Effector memory CD8-positive, alpha-beta T cell (primary cell): ENCODE data around the gene ELP1.
A peak's percentile ranks its signal among the peaks of the same experiment; 100 is the strongest.
"Not testable (repeated sequence)": the region's sequence is repeated elsewhere in the genome, so short reads cannot be mapped to it uniquely, and the experiment has no call there.

Source experiments
- ATAC-seq: fragments of 150-1000 bp; cut with Tn5 transposase; replicated peaks from 2 replicates; pipeline ENCODE4 v1.10.0; 2021; ENCODE audit warnings: mild to moderate bottlenecking, moderate library complexity
- DNase-seq, 3 experiments: peaks; one replicate each; pipeline ENCODE4 v3.0.0; 2021
- H3K27ac Mint-ChIP-seq, 2 donors: one replicate each; pipeline ENCODE4 v1.8.0; 2022; ENCODE audit warnings: mild to moderate bottlenecking in 2 of 2, mixed read lengths in 2 of 2, moderate library complexity in 2 of 2
- H3K27me3 Mint-ChIP-seq, 2 donors: one replicate each; pipeline ENCODE4 v1.8.0; 2022; ENCODE audit warnings: mixed read lengths in 2 of 2
- H3K36me3 Mint-ChIP-seq: one replicate; pipeline ENCODE4 v1.8.0; 2022; ENCODE audit warnings: mild to moderate bottlenecking, moderate library complexity, mixed read lengths; ENCODE audit not compliant: insufficient read depth
- H3K4me1 Mint-ChIP-seq, 2 donors: one replicate each; pipeline ENCODE4 v1.8.0; 2022; ENCODE audit warnings: low read depth in 2 of 2, mixed read lengths in 2 of 2
- H3K4me3 Mint-ChIP-seq, 2 donors: one replicate each; pipeline ENCODE4 v1.8.0; 2022; ENCODE audit warnings: mild to moderate bottlenecking in 2 of 2, mixed read lengths in 2 of 2, moderate library complexity in 2 of 2
- H3K9me3 Mint-ChIP-seq, 2 donors: one replicate each; pipeline ENCODE4 v1.8.0; 2022; ENCODE audit warnings: mixed read lengths in 2 of 2

The ELP1 gene

DNA sequence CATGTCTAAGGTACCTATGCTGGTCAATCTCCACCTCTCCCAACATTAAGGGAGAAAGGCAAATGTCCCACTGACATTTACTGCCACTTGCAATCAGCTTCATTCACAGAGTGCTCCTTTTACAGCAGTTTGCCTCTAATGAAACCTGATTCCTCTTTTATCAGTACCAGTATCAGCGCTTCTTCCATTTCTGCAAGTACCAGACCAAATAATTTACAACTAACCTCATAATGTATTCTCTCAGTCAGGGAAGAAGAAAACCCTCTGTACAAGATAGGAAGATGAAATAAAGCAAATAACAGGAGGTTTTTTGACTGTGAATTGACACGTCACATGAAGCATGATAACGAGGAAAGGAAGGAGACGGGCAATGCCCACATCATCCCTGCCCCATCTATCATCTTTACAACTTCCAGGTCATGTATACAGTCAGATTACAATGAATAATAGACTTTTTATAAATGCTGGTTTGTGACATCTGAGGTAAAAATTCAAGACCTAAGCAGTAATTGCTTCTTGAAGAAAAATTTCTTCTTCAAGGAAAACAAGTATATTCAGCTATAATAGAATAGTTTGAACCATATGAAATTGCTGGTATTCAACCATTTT is 22.2 kb upstream of the ELP1 start:
- no peaks in the 10 kb centered on the region for H3K4me1 Mint-ChIP-seq
- DNase-seq (no peak), ATAC-seq (no peak)
- H3K27me3 Mint-ChIP-seq, result no peaks in the 10 kb centered on the region
- H3K9me3 Mint-ChIP-seq, result no peaks in the 10 kb centered on the region
- H3K27ac Mint-ChIP-seq, result no peak overlapping the region
- H3K4me3 Mint-ChIP-seq, result no peak overlapping the region
- H3K36me3 Mint-ChIP-seq, result no peaks in the 10 kb centered on the region

DNA sequence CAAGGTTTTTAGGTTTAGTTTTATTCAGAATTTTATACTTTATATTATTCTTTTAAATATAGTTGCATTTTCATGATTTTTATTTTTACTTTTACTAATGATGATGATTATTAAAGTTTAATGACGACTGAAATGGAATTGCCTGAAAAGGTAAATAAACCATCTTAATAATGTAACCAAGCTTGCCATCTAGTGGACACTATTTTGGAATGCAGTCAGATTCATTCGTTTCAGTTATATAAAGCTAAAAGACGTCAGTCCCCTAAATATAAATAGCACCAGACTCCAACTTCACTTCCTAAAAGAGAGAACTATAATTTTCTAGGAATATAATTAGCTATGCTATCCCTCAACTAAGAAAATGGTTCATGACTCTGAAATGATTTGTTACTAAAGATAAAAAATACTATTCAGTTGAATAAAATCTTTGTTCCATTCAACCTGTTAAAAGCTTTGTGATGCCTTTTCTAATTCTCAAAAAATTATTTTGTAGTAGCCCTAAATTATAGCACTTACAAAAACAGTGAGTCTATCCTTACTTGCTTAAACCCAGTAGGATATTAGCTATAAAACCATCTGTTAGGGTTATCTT is 20.2 kb upstream of the ELP1 start:
- Mint-ChIP-seq H3K4me1 (no peaks in the 10 kb centered on the region), H3K9me3 (no peaks in the 10 kb centered on the region), H3K36me3 (no peaks in the 10 kb centered on the region), H3K27me3 (no peaks in the 10 kb centered on the region), H3K27ac (peak overlapping the region in 1 of 2 donors; percentile 45), H3K4me3 (no peak overlapping the region)
- no peak for DNase-seq
- ATAC-seq, result peak; percentile 46

DNA sequence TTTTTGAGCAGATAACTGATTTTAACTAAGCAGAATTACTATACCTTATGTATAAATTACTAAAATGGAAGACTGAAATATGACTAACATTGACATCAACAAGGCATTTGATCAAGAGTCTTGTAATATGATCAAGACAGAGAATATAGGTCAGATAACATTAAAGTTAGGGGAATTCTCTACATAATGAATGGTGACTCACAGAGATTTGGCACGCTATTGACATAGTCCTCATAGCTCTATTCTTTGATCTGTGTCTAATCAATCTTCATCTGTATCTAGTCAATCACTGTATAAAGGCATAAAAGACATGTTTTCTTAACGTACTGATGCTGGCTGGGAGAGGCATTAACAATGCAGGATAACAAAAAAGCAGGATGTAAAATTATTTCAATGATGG is 17.7 kb upstream of the ELP1 start:
- Mint-ChIP-seq H3K27me3 (no peaks in the 10 kb centered on the region), H3K4me1 (no peaks in the 10 kb centered on the region), H3K36me3 (no peaks in the 10 kb centered on the region), H3K4me3 (no peak overlapping the region), H3K27ac (no peak overlapping the region), H3K9me3 (no peaks in the 10 kb centered on the region)
- ATAC-seq (no peak), DNase-seq (no peak)

DNA sequence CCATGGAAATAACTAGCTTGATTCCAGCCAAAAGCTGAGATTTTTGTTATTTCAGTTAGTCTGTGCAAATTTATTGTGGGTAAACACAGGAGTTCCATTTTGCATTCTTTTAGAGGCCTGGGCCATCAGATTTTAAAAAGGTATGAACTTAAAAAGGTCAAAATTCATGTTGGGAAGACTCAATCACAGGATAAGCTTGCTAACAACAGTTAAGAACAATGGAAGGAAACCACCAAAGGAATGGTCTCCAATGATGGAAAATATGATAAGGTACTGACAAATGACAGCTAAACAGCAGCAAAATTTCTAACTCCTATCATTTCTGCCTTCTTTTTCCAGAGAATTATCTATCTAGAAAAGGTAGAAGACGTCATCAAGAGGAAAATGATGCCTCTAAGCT is 16.2 kb upstream of the ELP1 start:
- H3K4me3 Mint-ChIP-seq, result no peak overlapping the region
- H3K36me3 Mint-ChIP-seq, result no peaks in the 10 kb centered on the region
- DNase-seq, result no peak
- no peaks in the 10 kb centered on the region for H3K4me1 Mint-ChIP-seq
- no peaks in the 10 kb centered on the region for H3K9me3 Mint-ChIP-seq
- no peaks in the 10 kb centered on the region for H3K27me3 Mint-ChIP-seq
- no peak for ATAC-seq
- H3K27ac Mint-ChIP-seq, result no peak overlapping the region

DNA sequence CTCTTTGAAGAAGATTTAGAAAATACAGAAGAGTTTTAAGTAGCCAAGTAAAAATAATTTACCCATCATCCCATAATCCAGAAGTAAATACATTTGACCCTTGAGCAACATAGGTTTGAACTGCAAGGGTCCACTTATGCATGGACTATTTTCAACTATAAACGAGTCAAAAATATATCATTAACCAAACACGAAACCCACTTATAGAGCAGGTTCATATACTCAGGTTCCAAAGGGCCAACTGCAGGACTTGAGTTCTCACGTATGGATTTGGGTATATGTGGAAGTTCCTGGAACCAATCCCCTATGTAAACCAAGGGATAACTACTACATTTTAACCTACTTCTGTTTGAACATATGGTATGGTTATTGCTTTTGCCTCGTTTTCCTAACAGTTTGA is 6.1 kb upstream of the ELP1 start:
- H3K4me3 Mint-ChIP-seq, result no peak overlapping the region
- no peak overlapping the region for H3K27ac Mint-ChIP-seq
- no peaks in the 10 kb centered on the region for H3K27me3 Mint-ChIP-seq
- ATAC-seq, result no peak
- H3K4me1 Mint-ChIP-seq, result peaks cover 0 to 5% of the 10 kb centered on the region in 2 donors
- no peak for DNase-seq
- H3K9me3 Mint-ChIP-seq, result no peaks in the 10 kb centered on the region
- H3K36me3 Mint-ChIP-seq, result no peaks in the 10 kb centered on the region

DNA sequence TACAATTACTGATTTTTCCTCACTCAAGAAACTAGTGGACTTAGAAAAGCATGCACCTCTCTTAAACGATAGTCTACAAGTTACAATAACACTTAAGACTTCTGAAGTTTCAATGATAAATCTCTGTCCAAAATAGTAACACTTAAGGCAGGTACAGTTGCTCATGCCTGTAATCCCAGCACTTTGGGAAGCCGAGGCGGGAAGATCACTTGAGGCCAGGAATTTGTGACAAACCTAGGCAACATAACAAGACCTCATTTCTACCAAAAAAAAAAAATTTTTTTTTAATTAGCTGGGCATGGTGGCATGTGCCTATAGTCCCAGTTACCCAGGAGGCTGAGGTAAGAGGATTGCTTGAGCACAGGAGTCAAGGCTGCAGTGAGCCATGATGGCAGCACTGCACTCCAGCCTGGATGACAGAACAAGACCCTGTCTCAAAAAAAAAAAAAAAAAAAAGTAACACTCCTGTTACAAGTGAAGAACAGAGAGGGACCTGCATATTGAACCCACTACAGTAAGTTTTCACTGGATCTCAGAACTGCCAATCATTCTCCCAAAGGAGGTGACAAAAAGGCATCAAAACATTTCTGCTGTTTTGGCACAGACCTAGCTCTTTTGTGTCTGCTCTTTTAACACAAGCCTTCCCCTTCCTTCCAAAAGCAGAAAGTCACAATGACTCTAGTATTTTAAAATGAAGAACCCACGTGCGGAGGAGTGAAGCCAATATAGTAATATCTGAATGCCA is 3.8 kb upstream of the ELP1 start:
- H3K9me3 Mint-ChIP-seq, result no peaks in the 10 kb centered on the region
- H3K27me3 Mint-ChIP-seq, result no peaks in the 10 kb centered on the region
- H3K4me3 Mint-ChIP-seq, result no peak overlapping the region
- ATAC-seq, result no peak
- no peak for DNase-seq
- peaks cover 15% of the 10 kb centered on the region for H3K36me3 Mint-ChIP-seq
- H3K4me1 Mint-ChIP-seq, result peaks cover 16 to 22% of the 10 kb centered on the region in 2 donors
- H3K27ac Mint-ChIP-seq, result no peak overlapping the region

DNA sequence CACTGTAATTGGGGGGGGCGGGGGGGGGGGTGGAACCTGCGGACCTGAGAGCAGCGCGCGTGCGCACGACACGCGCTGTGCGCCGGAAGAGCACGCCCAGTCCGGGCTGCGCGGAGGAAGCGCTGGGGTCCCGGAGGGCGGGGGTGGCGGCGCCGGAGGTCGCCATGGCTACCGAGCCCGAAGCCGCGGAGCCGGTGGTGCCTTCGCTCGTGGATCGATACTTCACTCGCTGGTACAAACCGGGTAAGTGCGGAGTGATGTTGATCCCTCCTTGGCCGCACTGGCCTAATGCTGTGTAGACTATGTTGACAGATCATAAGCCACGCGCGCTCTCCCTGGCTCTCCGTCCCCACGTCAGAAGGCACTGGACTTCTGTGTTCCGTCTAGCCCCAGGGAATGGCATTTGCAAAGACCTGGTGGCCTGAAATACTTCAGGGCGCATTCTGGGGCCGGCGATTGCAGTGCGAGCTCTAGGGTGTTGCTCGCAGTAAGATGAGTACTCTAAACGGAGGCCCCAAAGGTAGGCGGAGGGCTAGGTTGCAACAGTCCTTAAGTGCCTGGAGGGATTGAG is 484 bp upstream of the ELP1 start, which contains the start of gene ABITRAM:
ABITRAM (plus strand) TSS at position 78 of the 571 bp plus-strand sequence; CDS start at position 165, 87 bp downstream.
- peak; percentile 68 to 74 (median 70) for DNase-seq
- Mint-ChIP-seq H3K4me1 (peaks cover 19 to 31% of the 10 kb centered on the region in 2 donors), H3K9me3 (no peaks in the 10 kb centered on the region), H3K27me3 (no peaks in the 10 kb centered on the region), H3K36me3 (peaks cover 30% of the 10 kb centered on the region), H3K27ac (peak within 1 kb of the TSS; percentile 97 to 98), H3K4me3 (peak within 1 kb of the TSS; percentile 93 to 99)
- ATAC-seq, result peak; percentile 82

DNA sequence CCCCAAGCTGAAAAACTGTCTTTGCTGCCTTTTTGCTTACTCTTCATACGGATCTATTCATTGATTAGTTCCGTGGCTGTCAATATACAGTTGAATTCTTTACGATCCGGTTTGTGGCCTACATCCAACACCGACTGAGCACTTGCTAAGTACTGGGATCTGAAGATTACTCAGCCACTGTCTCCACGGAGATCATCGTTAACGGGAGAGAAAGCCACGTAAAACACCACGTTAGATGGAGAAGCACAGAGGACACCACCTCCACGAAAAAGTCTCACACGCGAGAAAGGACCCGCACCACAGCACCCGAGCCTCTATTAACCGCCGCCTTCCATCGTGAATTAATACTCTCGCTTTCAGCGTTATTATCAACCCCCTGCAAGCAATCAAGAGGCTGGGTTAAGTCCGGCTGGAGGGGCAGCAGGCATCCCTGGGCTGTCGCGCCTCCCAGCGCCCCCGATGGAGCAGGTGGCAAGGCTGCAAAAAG is 650 bp downstream of the ELP1 start:
- no peak for ATAC-seq

DNA sequence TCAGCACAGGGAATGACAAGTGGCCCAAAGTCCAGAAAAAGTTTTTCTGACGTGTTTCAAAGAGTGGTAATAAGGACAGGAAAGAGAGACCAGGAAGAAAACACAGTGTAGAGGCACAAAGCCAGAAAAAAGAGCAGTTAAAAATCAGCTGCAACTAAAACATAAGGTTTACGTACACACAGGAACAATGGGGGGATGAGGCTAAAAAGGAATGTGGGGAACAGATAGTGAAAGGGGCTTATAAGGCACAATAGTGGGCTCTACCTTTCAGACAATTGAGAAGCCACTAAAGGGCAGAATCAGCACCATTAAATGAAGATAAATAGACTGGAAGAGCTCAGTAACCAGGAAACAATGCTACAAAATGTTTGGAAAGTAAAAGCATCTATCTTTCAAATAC is 5.5 kb downstream of the ELP1 start:
- H3K9me3 Mint-ChIP-seq, result no peaks in the 10 kb centered on the region
- no peak overlapping the region for H3K4me3 Mint-ChIP-seq
- H3K27ac Mint-ChIP-seq, result no peak overlapping the region
- H3K36me3 Mint-ChIP-seq, result peaks cover 56% of the 10 kb centered on the region
- peaks cover 14 to 24% of the 10 kb centered on the region in 2 donors for H3K4me1 Mint-ChIP-seq
- ATAC-seq, result no peak
- no peak for DNase-seq
- H3K27me3 Mint-ChIP-seq, result no peaks in the 10 kb centered on the region

More for the DNA sequence above, 650 bp downstream of the ELP1 start:
- H3K36me3 Mint-ChIP-seq, result peaks cover 36% of the 10 kb centered on the region
- H3K27me3 Mint-ChIP-seq, result no peaks in the 10 kb centered on the region
- DNase-seq, result peak in 1 of 3 experiments; percentile 6
- no peaks in the 10 kb centered on the region for H3K9me3 Mint-ChIP-seq
- H3K4me1 Mint-ChIP-seq, result peaks cover 21 to 31% of the 10 kb centered on the region in 2 donors
- H3K4me3 Mint-ChIP-seq, result peak overlapping the region; percentile 93 to 99
- H3K27ac Mint-ChIP-seq, result peak overlapping the region; percentile 97 to 98

DNA sequence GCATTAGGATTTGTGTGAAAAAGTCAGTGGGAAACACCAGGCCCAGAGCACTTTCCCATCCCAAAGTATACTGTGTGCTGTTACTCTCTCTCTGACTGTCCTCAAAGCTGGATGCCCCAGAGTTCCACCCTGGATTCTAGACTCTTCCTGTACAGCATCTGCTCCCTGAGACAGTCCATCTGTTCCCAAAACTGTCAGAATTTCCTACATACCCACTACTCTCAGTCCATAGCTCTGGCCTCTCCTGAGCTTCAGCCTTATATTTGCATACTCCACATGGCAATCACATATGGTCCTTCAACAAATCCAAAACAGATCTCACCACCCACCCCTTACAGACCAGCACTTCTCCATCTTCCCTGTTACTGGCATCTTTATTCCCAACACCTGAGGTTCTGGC is 9.5 kb downstream of the ELP1 start:
- H3K27me3 Mint-ChIP-seq, result no peaks in the 10 kb centered on the region
- H3K4me3 Mint-ChIP-seq, result no peak overlapping the region
- DNase-seq (no peak), ATAC-seq (no peak)
- no peak overlapping the region for H3K27ac Mint-ChIP-seq
- H3K36me3 Mint-ChIP-seq, result peaks cover 62% of the 10 kb centered on the region
- H3K4me1 Mint-ChIP-seq, result peaks cover 5 to 10% of the 10 kb centered on the region in 2 donors
- no peaks in the 10 kb centered on the region for H3K9me3 Mint-ChIP-seq

DNA sequence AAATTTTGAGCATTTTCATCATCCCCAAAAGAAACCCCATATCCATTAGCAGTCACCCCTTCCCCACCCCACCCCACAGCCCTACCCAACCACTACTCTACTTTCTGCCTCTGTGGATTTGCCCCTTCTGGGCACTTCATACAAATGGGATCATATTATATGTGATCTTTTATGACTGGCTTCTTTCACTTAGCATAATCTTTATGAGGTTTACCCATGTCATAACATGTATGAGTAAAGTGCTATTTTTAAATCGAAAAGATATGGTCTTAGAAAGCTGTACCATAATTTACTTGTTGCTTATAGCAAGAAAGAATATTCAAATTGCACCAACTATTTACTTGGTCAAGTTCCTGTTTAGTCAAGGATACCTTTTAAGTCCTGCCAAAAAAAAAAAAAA is 12.7 kb downstream of the ELP1 start:
- Mint-ChIP-seq H3K27ac (no peak overlapping the region), H3K27me3 (no peaks in the 10 kb centered on the region), H3K36me3 (peaks cover 71% of the 10 kb centered on the region), H3K4me1 (peaks cover 0 to 10% of the 10 kb centered on the region in 2 donors), H3K4me3 (no peak overlapping the region), H3K9me3 (no peaks in the 10 kb centered on the region)
- no peak for ATAC-seq
- no peak for DNase-seq

DNA sequence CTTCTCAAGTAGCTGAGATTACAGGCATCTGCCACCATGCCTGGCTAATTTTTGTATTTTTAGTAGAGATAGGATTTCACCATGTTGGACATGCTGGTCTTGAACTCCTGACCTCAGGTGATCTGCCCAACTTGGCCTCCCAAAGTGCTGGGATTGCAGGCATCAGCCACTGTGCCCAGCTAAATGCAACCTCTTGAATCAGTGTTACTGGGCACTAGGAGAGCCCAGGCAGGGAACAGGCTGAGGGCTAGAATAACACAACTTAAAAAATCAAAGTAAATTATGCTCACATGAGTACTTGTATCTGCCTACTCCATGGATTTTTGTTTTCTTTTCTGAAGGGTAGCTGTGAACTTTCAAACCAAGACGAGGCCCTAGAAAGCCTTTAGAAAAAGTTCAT is 13.5 kb downstream of the ELP1 start:
- DNase-seq, H3K27ac Mint-ChIP-seq, H3K4me1 Mint-ChIP-seq, H3K4me3 Mint-ChIP-seq, H3K27me3 Mint-ChIP-seq, H3K9me3 Mint-ChIP-seq, ATAC-seq: not testable (repeated sequence)
- H3K36me3 Mint-ChIP-seq, result peaks cover 71% of the 10 kb centered on the region

DNA sequence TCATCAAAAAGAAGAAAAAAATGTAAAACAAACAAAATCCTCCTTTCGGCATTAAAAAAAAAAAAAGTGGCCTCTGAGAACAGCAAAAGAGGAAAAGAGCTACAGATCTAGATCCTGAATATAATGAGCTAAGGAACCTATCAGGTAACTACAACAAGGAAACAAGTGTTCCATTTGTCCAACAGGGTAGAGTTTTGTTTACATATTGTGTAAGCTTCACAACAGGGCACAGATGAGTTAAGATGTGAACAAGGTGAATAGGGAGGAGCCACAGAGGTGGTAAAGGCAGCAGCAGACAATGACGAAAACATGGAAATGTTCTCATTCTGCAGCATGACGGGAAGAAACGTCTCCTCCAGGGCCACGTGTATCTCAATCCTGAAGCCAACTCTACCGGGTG is 14.4 kb downstream of the ELP1 start:
- Mint-ChIP-seq H3K4me1 (peaks cover 0 to 4% of the 10 kb centered on the region in 2 donors), H3K36me3 (peaks cover 77% of the 10 kb centered on the region), H3K27ac (peak overlapping the region in 1 of 2 donors; percentile 17), H3K27me3 (no peaks in the 10 kb centered on the region), H3K4me3 (no peak overlapping the region), H3K9me3 (no peaks in the 10 kb centered on the region)
- DNase-seq (no peak), ATAC-seq (no peak)
